CD4-positive, CD25-positive, alpha-beta regulatory T cell (primary cell): Measurements from ENCODE around the gene HDAC4. TPM values are rescaled to one million over a fixed set of nuclear protein-coding genes. Genes with fewer than 3 reads are reported as not detected.

Experiments
- ATAC-seq, 2 donors: fragments of 150-1000 bp; cut with Tn5 transposase; one replicate each; pipeline ENCODE4 v1.10.0; 2021; ENCODE audit warnings: low read depth in 2 of 2, moderate number of reproducible peaks in 2 of 2, moderate library complexity in 1 of 2
- DNase-seq, 3 donors: peaks; one replicate each; pipeline versions ENCODE4 v3.0.0 to v3.0.0-alpha.2; 2012 to 2022; ENCODE audit warnings: mixed read lengths in 1 of 3
- H3K27ac ChIP-seq: one replicate; pipeline ENCODE4 v1.7.0; 2013; ENCODE audit warnings: mild to moderate bottlenecking, low read length; ENCODE audit not compliant: insufficient read depth, poor library complexity, severe bottlenecking
- H3K27me3 ChIP-seq: one replicate; pipeline ENCODE4 v1.7.0; 2013; ENCODE audit warnings: low read length; ENCODE audit not compliant: control insufficient read depth, insufficient read depth
- H3K36me3 ChIP-seq: one replicate; pipeline ENCODE4 v1.7.0; 2013; ENCODE audit warnings: mild to moderate bottlenecking, low read length, moderate library complexity; ENCODE audit not compliant: control insufficient read depth, insufficient read depth
- H3K4me1 ChIP-seq: 2 replicates; pipeline ENCODE4 v1.7.0; 2013; ENCODE audit warnings: mild to moderate bottlenecking, low read length; ENCODE audit not compliant: insufficient read depth, control insufficient read depth, poor library complexity, severe bottlenecking
- H3K4me3 ChIP-seq: one replicate; pipeline ENCODE4 v1.7.0; 2013; ENCODE audit warnings: low read depth, mild to moderate bottlenecking, low read length, moderate library complexity
- H3K9me3 ChIP-seq, 2 experiments: 1 replicate in 1 of 2; 2 replicates in 1 of 2; pipeline ENCODE4 v1.7.0; 2013; ENCODE audit warnings: low read length in 2 of 2, mild to moderate bottlenecking in 1 of 2, moderate library complexity in 1 of 2; ENCODE audit not compliant: control insufficient read depth in 2 of 2
- H3K27ac Mint-ChIP-seq, 3 donors: one replicate each; pipeline ENCODE4 v1.8.0; 2020 to 2022; ENCODE audit warnings: mild to moderate bottlenecking in 3 of 3, mixed read lengths in 3 of 3, moderate library complexity in 2 of 3
- H3K27me3 Mint-ChIP-seq: one replicate; pipeline ENCODE4 v1.8.0; 2022; ENCODE audit warnings: mild to moderate bottlenecking, mixed read lengths
- H3K36me3 Mint-ChIP-seq: one replicate; pipeline ENCODE4 v1.8.0; 2020; ENCODE audit warnings: mixed read lengths
- H3K4me1 Mint-ChIP-seq, 4 donors: one replicate each; pipeline ENCODE4 v1.8.0; 2020 to 2022; ENCODE audit warnings: mixed read lengths in 4 of 4, mild to moderate bottlenecking in 1 of 4
- H3K4me3 Mint-ChIP-seq, 4 donors: one replicate each; pipeline ENCODE4 v1.8.0; 2020 to 2022; ENCODE audit warnings: mild to moderate bottlenecking in 4 of 4, mixed read lengths in 4 of 4, moderate library complexity in 3 of 4
- H3K9me3 Mint-ChIP-seq, 7 donors: one replicate each; pipeline ENCODE4 v1.8.0; 2020 to 2022; ENCODE audit warnings: mixed read lengths in 7 of 7, mild to moderate bottlenecking in 3 of 7, moderate library complexity in 2 of 7
- polyA plus RNA-seq, 4 donors: library from polyadenylated mRNA; unstranded; fragments of 300-500 nt; fragmentation: Illumina TruSeq; gene quantifications; one replicate each; pipeline ENCODE4 v1.2.3, GENCODE V29; 2021
- total RNA-seq: library from RNA; stranded (reverse); gene quantifications from one replicate; pipeline ENCODE4 v1.2.3, GENCODE V29; 2022

The HDAC4 gene
- total and polyA plus RNA-seq, 5 donors from 2014 or later = 6.5 to 118 (median 8.6) TPM

DNA sequence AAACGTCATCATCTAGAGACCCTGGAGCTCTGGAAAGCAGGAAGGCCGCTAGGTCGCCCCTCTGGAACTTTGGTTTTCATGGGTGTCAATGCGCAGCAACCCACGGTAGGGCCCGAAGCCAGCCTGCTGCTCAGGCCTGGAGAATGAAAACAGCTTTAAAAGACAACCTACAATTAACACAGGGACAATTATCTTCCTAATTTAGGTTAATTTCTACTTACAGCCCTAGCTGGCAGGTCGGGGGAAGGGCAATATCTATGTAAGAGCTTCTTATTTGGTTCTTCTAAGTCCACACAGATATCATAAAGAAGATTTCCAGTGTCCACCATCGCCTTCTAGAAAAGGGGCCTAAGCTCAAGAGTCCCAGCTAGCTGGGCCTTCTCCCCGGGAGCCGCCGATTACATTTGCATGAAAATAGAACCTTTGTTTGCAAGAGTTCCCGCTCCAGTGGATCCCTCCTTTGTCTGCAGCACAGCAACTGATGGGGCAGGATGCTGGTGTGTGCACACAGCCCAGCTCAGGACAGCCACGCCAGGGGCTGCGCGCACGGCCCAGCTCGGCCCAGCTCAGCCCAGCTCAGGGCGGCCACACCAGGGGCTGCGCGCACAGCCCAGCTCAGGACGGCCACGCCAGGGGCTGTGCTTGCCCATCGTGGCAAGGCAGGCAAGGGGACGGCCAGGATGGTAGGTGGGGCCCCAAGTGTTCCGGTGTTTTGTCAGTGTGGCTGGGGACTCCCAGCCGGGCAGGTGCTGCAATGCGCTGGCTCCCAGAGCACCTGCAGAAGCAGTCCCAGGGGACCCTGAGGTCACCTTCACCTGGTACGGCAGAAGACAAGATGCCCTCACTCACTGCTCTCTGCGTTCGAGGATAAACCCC is 109.1 kb downstream of the HDAC4 start:
- no peak overlapping the region for H3K27ac ChIP-seq
- peaks cover 67% of the 10 kb centered on the region for H3K4me1 ChIP-seq
- Mint-ChIP-seq H3K9me3 (no peaks in the 10 kb centered on the region), H3K27ac (peak overlapping the region in 2 of 3 donors; percentile 51 to 74), H3K4me1 (peaks cover 41 to 81% (median 61%) of the 10 kb centered on the region in 4 donors), H3K36me3 (peaks cover 2% of the 10 kb centered on the region), H3K4me3 (no peak overlapping the region), H3K27me3 (peaks cover 5% of the 10 kb centered on the region)
- no peaks in the 10 kb centered on the region for H3K27me3 ChIP-seq
- H3K36me3 ChIP-seq = no peaks in the 10 kb centered on the region
- ATAC-seq (no peak), DNase-seq (no peak)
- H3K9me3 ChIP-seq = no peaks in the 10 kb centered on the region
- H3K4me3 ChIP-seq = no peak overlapping the region

DNA sequence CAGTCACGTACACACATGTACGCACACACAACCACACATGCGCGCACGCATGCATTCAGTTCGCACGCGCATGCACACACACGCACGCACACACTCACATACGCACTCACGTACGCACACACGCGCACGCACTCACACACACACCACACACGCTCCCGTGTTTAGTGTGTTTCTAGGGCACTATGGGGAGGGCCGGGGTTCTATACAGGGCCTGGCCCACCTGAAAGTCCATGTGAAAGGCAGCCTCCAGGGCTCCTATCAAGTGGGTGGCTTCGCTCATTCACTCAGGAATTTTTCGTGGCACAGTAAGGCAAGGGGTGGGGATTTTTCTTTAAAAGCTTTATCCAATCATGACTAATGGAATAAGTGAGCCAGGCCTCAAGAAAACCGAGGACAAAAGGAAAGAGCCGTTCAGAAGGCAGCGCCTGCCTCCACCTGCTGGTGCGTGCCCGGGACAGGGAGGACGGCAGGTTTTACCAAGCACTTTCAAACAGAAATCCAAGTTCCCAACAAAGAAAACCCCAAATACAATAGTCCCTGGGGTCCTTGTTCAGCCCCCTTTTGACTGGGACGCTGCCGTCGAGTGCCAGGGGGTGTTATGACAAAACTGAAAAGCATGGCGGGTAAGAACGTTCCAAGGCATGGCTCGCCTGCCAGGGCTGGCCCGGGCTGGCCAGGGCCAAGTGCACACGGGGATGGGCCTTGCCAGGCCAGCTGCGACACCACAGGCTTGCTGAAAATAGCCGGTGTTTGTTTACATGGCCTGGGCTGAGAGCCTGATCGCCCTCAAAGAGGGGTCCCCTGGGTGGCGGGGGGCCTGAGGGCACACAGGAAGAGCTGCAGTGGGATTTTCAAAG is 110.0 kb downstream of the HDAC4 start:
- ATAC-seq (no peak), DNase-seq (no peak)
- Histone ChIP-seq H3K9me3 (no peaks in the 10 kb centered on the region), H3K4me1 (peaks cover 65% of the 10 kb centered on the region), H3K27me3 (no peaks in the 10 kb centered on the region), H3K4me3 (no peak overlapping the region), H3K36me3 (no peaks in the 10 kb centered on the region), H3K27ac (no peak overlapping the region)
- Mint-ChIP-seq H3K9me3 (no peaks in the 10 kb centered on the region), H3K27ac (peak overlapping the region in 2 of 3 donors; percentile 65 to 98), H3K4me1 (peaks cover 44 to 81% (median 65%) of the 10 kb centered on the region in 4 donors), H3K27me3 (peaks cover 5% of the 10 kb centered on the region), H3K36me3 (peaks cover 2% of the 10 kb centered on the region), H3K4me3 (peak overlapping the region in 3 of 4 donors; percentile 33 to 42 (median 35))

DNA sequence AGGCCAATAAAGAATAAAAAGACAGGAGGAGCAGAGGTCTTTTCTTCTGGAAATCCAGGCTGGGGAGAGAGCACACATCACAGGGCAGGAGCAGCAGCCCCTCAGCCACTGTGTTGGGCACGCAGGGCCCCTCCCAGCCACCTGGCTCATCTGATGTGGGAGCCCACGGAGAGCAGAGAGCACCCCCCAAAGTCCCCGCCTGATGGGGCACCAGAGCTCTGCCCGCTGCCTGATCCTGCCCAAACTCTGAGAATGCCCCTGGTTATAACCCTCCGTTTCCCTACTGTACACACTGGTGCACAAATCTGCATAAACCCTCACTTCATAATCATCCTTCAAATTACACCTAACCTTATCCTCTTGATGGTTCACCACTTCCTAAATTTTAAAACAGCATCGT is 111.3 kb downstream of the HDAC4 start:
- Histone ChIP-seq H3K27ac (peak overlapping the region; percentile 81), H3K4me3 (peak overlapping the region; percentile 61), H3K27me3 (no peaks in the 10 kb centered on the region), H3K4me1 (peaks cover 65% of the 10 kb centered on the region), H3K9me3 (no peaks in the 10 kb centered on the region), H3K36me3 (no peaks in the 10 kb centered on the region)
- Mint-ChIP-seq H3K27me3 (peaks cover 5% of the 10 kb centered on the region), H3K9me3 (no peaks in the 10 kb centered on the region), H3K4me1 (peaks cover 49 to 84% (median 67%) of the 10 kb centered on the region in 4 donors), H3K4me3 (peak overlapping the region; percentile 76 to 89 (median 82)), H3K36me3 (peaks cover 2% of the 10 kb centered on the region), H3K27ac (peak overlapping the region; percentile 97 to 100 (median 98))
- peak in 2 of 3 donors; percentile 32 to 43 for DNase-seq
- peak; percentile 31 to 36 for ATAC-seq

DNA sequence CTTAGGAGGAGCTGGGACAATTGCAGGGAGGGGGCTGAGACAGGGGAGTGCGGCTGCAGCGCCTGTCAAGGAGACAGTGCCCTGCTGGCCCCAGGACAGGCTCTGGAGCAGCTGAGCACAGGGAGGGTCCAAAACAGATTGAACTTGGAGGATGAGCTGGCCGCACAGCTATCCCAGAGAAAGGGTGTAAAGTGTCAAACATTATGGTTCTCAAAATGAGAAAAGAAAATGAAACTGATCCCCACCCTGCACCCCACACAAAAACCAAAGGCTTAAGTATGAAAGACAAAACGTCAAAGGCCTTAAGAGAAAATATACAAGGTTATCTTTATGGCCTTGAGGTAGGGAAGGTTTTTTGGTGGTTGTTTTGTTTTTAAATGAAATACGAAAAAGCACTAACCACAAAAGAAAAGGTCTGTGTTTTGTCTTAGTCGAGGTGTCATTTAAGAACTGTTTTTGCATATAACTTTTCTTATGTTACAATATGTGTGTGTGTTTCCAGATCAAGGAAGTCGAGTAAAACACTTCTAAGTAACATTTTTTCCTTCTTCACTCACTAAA is 111.8 kb downstream of the HDAC4 start:
- Histone ChIP-seq H3K4me1 (peaks cover 63% of the 10 kb centered on the region), H3K27ac (peak overlapping the region; percentile 81), H3K9me3 (no peaks in the 10 kb centered on the region), H3K4me3 (peak overlapping the region; percentile 61), H3K36me3 (no peaks in the 10 kb centered on the region), H3K27me3 (no peaks in the 10 kb centered on the region)
- peaks cover 2% of the 10 kb centered on the region for H3K36me3 Mint-ChIP-seq
- no peaks in the 10 kb centered on the region for H3K9me3 Mint-ChIP-seq
- ATAC-seq (peak; percentile 61 to 68), DNase-seq (peak in 2 of 3 donors; percentile 73 to 88)
- H3K27me3 Mint-ChIP-seq = peaks cover 5% of the 10 kb centered on the region
- peak overlapping the region; percentile 97 to 100 (median 98) for H3K27ac Mint-ChIP-seq
- peaks cover 44 to 84% (median 63%) of the 10 kb centered on the region in 4 donors for H3K4me1 Mint-ChIP-seq
- H3K4me3 Mint-ChIP-seq = peak overlapping the region; percentile 76 to 89 (median 82)

DNA sequence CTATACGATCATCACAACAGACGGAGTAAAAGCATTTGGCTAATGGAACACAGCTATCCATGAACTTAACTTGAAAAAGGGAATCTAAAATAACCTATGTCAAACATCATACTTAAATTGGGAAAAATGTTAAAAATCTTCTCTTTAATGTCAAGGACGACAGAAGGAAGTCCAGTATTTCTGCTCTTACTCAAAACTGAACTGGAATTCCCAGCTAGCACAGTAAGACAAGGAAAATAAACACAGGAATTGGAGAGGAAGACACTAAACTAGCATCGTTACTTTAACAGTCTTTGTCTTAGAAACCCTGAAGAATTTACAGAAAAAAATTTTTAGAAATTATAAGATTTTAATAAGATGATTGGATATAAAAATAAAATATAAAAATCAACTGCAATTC is 112.6 kb downstream of the HDAC4 start:
- Histone ChIP-seq H3K27ac (peak overlapping the region; percentile 81), H3K4me1 (peaks cover 55% of the 10 kb centered on the region)

DNA sequence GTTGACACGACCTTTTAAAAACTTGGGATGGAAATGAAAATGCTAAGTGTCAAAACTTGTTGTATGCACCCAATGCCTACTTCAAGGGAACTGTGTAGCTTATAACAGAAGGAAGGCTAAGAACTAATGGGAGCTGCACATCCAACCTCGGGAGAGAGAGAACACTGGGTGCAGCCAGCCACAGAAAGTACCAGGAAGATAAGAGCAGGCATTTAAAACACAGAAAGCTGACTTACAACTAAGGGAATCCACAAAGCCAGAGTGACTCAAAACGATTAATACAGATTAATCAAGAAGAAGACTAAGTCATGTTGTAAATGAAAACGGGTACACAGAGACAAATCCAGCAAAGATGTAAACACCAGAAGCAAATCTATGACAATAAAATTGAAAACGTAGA is 113.4 kb downstream of the HDAC4 start:
- H3K36me3 ChIP-seq = no peaks in the 10 kb centered on the region
- H3K9me3 Mint-ChIP-seq = no peaks in the 10 kb centered on the region
- H3K4me3 Mint-ChIP-seq = peak overlapping the region in 2 of 4 donors; percentile 57 to 77
- no peak overlapping the region for H3K4me3 ChIP-seq
- H3K27ac Mint-ChIP-seq = peak overlapping the region; percentile 7 to 98 (median 81)
- no peaks in the 10 kb centered on the region for H3K9me3 ChIP-seq
- H3K4me1 Mint-ChIP-seq = peaks cover 40 to 80% (median 56%) of the 10 kb centered on the region in 4 donors
- no peak for ATAC-seq
- peaks cover 54% of the 10 kb centered on the region for H3K4me1 ChIP-seq
- peaks cover 2% of the 10 kb centered on the region for H3K36me3 Mint-ChIP-seq
- DNase-seq = no peak
- H3K27ac ChIP-seq = peak overlapping the region; percentile 17
- H3K27me3 Mint-ChIP-seq = peaks cover 4% of the 10 kb centered on the region
- no peaks in the 10 kb centered on the region for H3K27me3 ChIP-seq

More for the DNA sequence above, 112.6 kb downstream of the HDAC4 start:
- peak overlapping the region; percentile 61 for H3K4me3 ChIP-seq
- ATAC-seq (no peak), DNase-seq (no peak)
- peaks cover 40 to 84% (median 58%) of the 10 kb centered on the region in 4 donors for H3K4me1 Mint-ChIP-seq
- peak overlapping the region; percentile 32 to 77 (median 53) for H3K4me3 Mint-ChIP-seq
- H3K9me3 ChIP-seq = no peaks in the 10 kb centered on the region
- no peaks in the 10 kb centered on the region for H3K36me3 ChIP-seq
- H3K27ac Mint-ChIP-seq = peak overlapping the region; percentile 85 to 100 (median 98)
- H3K9me3 Mint-ChIP-seq = no peaks in the 10 kb centered on the region
- H3K36me3 Mint-ChIP-seq = peaks cover 2% of the 10 kb centered on the region
- peaks cover 5% of the 10 kb centered on the region for H3K27me3 Mint-ChIP-seq
- no peaks in the 10 kb centered on the region for H3K27me3 ChIP-seq

DNA sequence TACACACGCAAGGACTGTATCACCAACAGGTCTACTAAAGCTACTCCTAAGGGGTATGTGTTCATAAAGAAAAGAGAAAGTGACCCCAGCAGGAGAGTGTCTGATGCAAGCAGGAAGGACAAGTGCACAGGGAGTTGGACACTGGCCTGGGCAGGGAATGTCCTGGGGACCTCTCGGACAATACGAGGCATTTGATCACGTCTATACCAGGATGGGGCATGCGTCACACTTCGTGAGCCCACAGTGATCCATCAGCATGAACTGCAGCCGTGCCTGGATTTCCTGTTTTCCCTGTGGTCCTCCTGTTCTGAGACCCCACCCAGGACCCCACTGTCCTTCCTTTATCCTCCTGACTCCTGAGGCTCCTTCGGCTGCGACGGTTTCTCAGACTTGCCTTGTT is 113.9 kb downstream of the HDAC4 start:
- H3K27ac Mint-ChIP-seq = peak overlapping the region; percentile 81 to 98 (median 96)
- H3K9me3 Mint-ChIP-seq = no peaks in the 10 kb centered on the region
- ATAC-seq (no peak), DNase-seq (no peak)
- H3K27me3 ChIP-seq = no peaks in the 10 kb centered on the region
- peak overlapping the region in 3 of 4 donors; percentile 49 to 77 (median 49) for H3K4me3 Mint-ChIP-seq
- H3K27me3 Mint-ChIP-seq = no peaks in the 10 kb centered on the region
- peaks cover 54% of the 10 kb centered on the region for H3K4me1 ChIP-seq
- no peaks in the 10 kb centered on the region for H3K9me3 ChIP-seq
- H3K4me3 ChIP-seq = no peak overlapping the region
- H3K4me1 Mint-ChIP-seq = peaks cover 40 to 76% (median 54%) of the 10 kb centered on the region in 4 donors
- no peak overlapping the region for H3K27ac ChIP-seq
- peaks cover 2% of the 10 kb centered on the region for H3K36me3 Mint-ChIP-seq
- no peaks in the 10 kb centered on the region for H3K36me3 ChIP-seq
